GM12891 (cell line): ENCODE results near the gene ZNF576.

ENCODE experiments used
- POLR2A ChIP-seq: IDR thresholded peaks from 2 replicates; pipeline ENCODE4 v1.6.1; 2011; ENCODE audit warnings: low read depth, low read length, control low read depth
- POLR2AphosphoS5 ChIP-seq: IDR thresholded peaks from 2 replicates; pipeline ENCODE4 v1.6.1; 2011; ENCODE audit warnings: low read depth, low read length, control low read depth
- TAF1 ChIP-seq: IDR thresholded peaks from 2 replicates; pipeline ENCODE4 v1.6.1; 2011; ENCODE audit warnings: low read depth, low read length, control low read depth

- TF ChIP-seq POLR2A (no peak), POLR2AphosphoS5 (no peak), TAF1 (no peak)
Measured at GRCh38 chr19:43582495-43582894, 13.9 kb upstream of the ZNF576 start.
